HepG2 (cell line): Measurements from ENCODE around the gene HHATL. TPM values are rescaled to one million over a fixed set of nuclear protein-coding genes. Genes with fewer than 3 reads are reported as not detected.

ENCODE experiments used
- ATAC-seq: fragments of 200-7000 bp; cut with Tn5 transposase; 3 replicates; pipeline ENCODE4 v1.9.1; 2020; ENCODE audit warnings: mild to moderate bottlenecking, moderate library complexity
- BruUV-seq: library from RNA; stranded (reverse); fragments of 400-500 nt; replicated peaks from 2 replicates; lab custom pipeline; 2021; lab: Mats Ljungman, UMichigan
- CTCF ChIA-PET: fragments of 300-600 bp; formaldehyde crosslinking; extraction: SDS; loops from one replicate; lab custom pipeline; 2021; ENCODE audit warnings: low total read pairs, inconsistent platforms, low intra/inter-chr PET ratio; lab: Yijun Ruan, JAX
- POLR2A ChIA-PET: fragments of 350-600 bp; sonication (Branson Sonifier 250); formaldehyde crosslinking; loops from one replicate; lab custom pipeline; 2020; ENCODE audit warnings: antibody characterized with exemption, inconsistent platforms; lab: Yijun Ruan, JAX
- DNase-seq: peaks from one replicate; pipeline ENCODE4 v3.0.0-alpha.2; 2015; ENCODE audit warnings: low spot score
- FAIRE-seq: peaks from 3 replicates; lab custom pipeline; 2011; peaks lifted over from hg19 to GRCh38; lab: Jason Lieb, UNC
- H2AFZ ChIP-seq: one replicate; pipeline ENCODE4 v1.6.1; 2011; ENCODE audit warnings: low read length, inconsistent platforms
- H3K27ac ChIP-seq: fragments of 300-600 bp; 3 replicates; pipeline ENCODE4 v1.8.0; 2011; ENCODE audit warnings: mixed run types, mild to moderate bottlenecking, mixed read lengths, low read length, inconsistent platforms; ENCODE audit not compliant: insufficient read depth; ENCODE audit errors: extremely low read length
- H3K27me3 ChIP-seq, 2 experiments: fragments of 200-600 bp in 1 of 2; 2 replicates in 1 of 2; 3 replicates in 1 of 2; pipeline versions ENCODE4 v1.6.0 to v1.8.0; 2011; ENCODE audit warnings: low read length in 2 of 2, mild to moderate bottlenecking in 2 of 2, moderate library complexity in 2 of 2, inconsistent platforms in 1 of 2; ENCODE audit not compliant: insufficient read depth in 2 of 2, control insufficient read depth in 1 of 2
- H3K36me3 ChIP-seq, 2 experiments: fragments of 200-600 bp in 1 of 2; replicated peaks in 1 of 2; 2 replicates in 1 of 2; 3 replicates in 1 of 2; pipeline versions ENCODE4 v1.5.1 to v1.8.0; 2011; ENCODE audit warnings: low read length in 2 of 2, inconsistent platforms in 1 of 2; ENCODE audit not compliant: insufficient read depth in 2 of 2, control insufficient read depth in 1 of 2
- H3K4me1 ChIP-seq: 2 replicates; pipeline ENCODE4 v1.5.1; 2012; ENCODE audit warnings: low read length, inconsistent platforms; ENCODE audit not compliant: insufficient read depth
- H3K4me2 ChIP-seq: 2 replicates; pipeline ENCODE4 v1.6.0; 2011; ENCODE audit warnings: low read depth, low read length, inconsistent platforms
- H3K4me3 ChIP-seq, 3 experiments: fragments of 200-600 bp in 1 of 3; sonication (generic), shearing (Covaris generic) in 1 of 3; replicated peaks in 1 of 3; 2 replicates each; pipeline ENCODE4 v1.5.1; 2011 to 2016; ENCODE audit warnings: low read length in 3 of 3, inconsistent platforms in 2 of 3, low read depth in 2 of 3, mild to moderate bottlenecking in 2 of 3, control low read depth in 1 of 3, mixed read lengths in 1 of 3; ENCODE audit not compliant: insufficient read depth in 1 of 3
- H3K79me2 ChIP-seq: one replicate; pipeline ENCODE4 v1.6.1; 2011; ENCODE audit warnings: low read length, inconsistent platforms; ENCODE audit not compliant: insufficient read depth
- H3K9ac ChIP-seq: 2 replicates; pipeline ENCODE4 v1.6.0; 2011; ENCODE audit warnings: mild to moderate bottlenecking, low read depth, low read length, inconsistent platforms; ENCODE audit not compliant: insufficient read depth
- H3K9me3 ChIP-seq: 2 replicates; pipeline ENCODE4 v1.5.1; 2012; ENCODE audit warnings: mild to moderate bottlenecking, low read length
- H4K20me1 ChIP-seq: 2 replicates; pipeline ENCODE4 v1.6.0; 2011; ENCODE audit warnings: inconsistent platforms, mild to moderate bottlenecking, low read length, moderate library complexity; ENCODE audit not compliant: insufficient read depth
- ARID4A ChIP-seq: sonication (generic); formaldehyde crosslinking; IDR thresholded peaks from 2 replicates; pipeline ENCODE4 v1.5.0; 2020; ENCODE audit warnings: mild to moderate bottlenecking, missing genetic modification reagents, borderline replicate concordance
- KDM1A ChIP-seq: IDR thresholded peaks from 2 replicates; pipeline ENCODE4 v1.6.1; 2016; ENCODE audit warnings: missing compliant biosample characterization
- NCOA2 ChIP-seq: sonication (generic); formaldehyde crosslinking; IDR thresholded peaks from 2 replicates; pipeline ENCODE4 v1.8.0; 2022; ENCODE audit warnings: inconsistent platforms
- RBAK ChIP-seq: sonication (generic); formaldehyde crosslinking; IDR thresholded peaks from 2 replicates; pipeline ENCODE4 v1.5.1; 2020; ENCODE audit warnings: mild to moderate bottlenecking, missing genetic modification reagents
- RCOR2 ChIP-seq: IDR thresholded peaks from 2 replicates; pipeline ENCODE4 v1.6.1; 2016; ENCODE audit warnings: missing biosample characterization, missing genetic modification reagents
- SNAI1 ChIP-seq: sonication (generic); formaldehyde crosslinking; IDR thresholded peaks from 2 replicates; pipeline ENCODE4 v1.5.0; 2020; ENCODE audit warnings: mild to moderate bottlenecking, missing genetic modification reagents, borderline replicate concordance
- SP5 ChIP-seq: IDR thresholded peaks from 2 replicates; pipeline ENCODE4 v1.6.1; 2016; ENCODE audit warnings: low read depth, borderline replicate concordance
- TFE3 ChIP-seq: IDR thresholded peaks from 2 replicates; pipeline ENCODE4 v1.6.1; 2016
- ZBTB46 ChIP-seq: sonication (generic); formaldehyde crosslinking; IDR thresholded peaks from 2 replicates; pipeline ENCODE4 v1.4.0; 2020; ENCODE audit warnings: mild to moderate bottlenecking, missing genetic modification reagents, borderline replicate concordance
- ZFP36L1 ChIP-seq: sonication (generic); formaldehyde crosslinking; IDR thresholded peaks from 2 replicates; pipeline ENCODE4 v1.8.0; 2022; ENCODE audit warnings: mild to moderate bottlenecking, missing genetic modification reagents, moderate library complexity
- ZNF18 ChIP-seq: sonication (generic); formaldehyde crosslinking; IDR thresholded peaks from 2 replicates; pipeline ENCODE4 v1.8.0; 2022; ENCODE audit warnings: mild to moderate bottlenecking, missing genetic modification reagents; ENCODE audit not compliant: insufficient replicate concordance
- ZNF770 ChIP-seq: sonication (generic); formaldehyde crosslinking; IDR thresholded peaks from 2 replicates; pipeline ENCODE4 v1.5.0; 2020; ENCODE audit warnings: mild to moderate bottlenecking, missing genetic modification reagents
- WGBS: methylation state at CpG from one replicate; pipeline ENCODE4 v1.1.6; 2017; ENCODE audit warnings: low lambda C conversion rate; 5-methylcytosine and 5-hydroxymethylcytosine counted together
- in situ Hi-C: cut with HindIII; loops from 2 replicates; pipeline ENCODE4 v1.10.0; 2017; ENCODE audit warnings: low pct_unique_long_range_greater_than_20kb; ENCODE audit not compliant: extremely low pct_ligation_motif_present
- intact Hi-C: fragments of 100-400 bp; cut with micrococcal nuclease; formaldehyde crosslinking; loops from one replicate; pipeline ENCODE4 v1.10.0; 2022; ENCODE audit not compliant: unreplicated experiment
- polyA plus RNA-seq, 8 experiments: library from polyadenylated mRNA; depleted of rRNA in 3 of 8; stranded (reverse) in 7 of 8; unstranded in 1 of 8; fragments of >200 nt; fragmentation: Illumina TruSeq in 4 of 8; extraction: Trizol in 4 of 8; gene quantifications; 2 replicates each; pipeline versions ENCODE4 v1.2.1 to v1.2.3, GENCODE V29; 2011 to 2016; ENCODE audit warnings: low read depth in 4 of 8, missing spikeins in 1 of 8, mixed read lengths in 1 of 8; ENCODE audit not compliant: insufficient read depth in 1 of 8
- total RNA-seq, 5 experiments: library from RNA; depleted of rRNA; stranded (reverse); fragments of >200 nt; fragmentation: Illumina TruSeq; extraction: Trizol; gene quantifications; 2 replicates each; pipeline ENCODE4 v1.2.3, GENCODE V29; 2016; ENCODE audit warnings: low read depth in 1 of 5

Gene HHATL
- total and polyA plus RNA-seq, 2 of the 13 experiments (the other 11 are each of a cell fraction or from before 2014, with no cell fraction given) = 0.26 TPM; not detected in 1

GRCh38 chr3:42728056-42728455 is 25.5 kb upstream of the HHATL start (continued):
- TF ChIP-seq ARID4A (CRISPR knock-in tag) (no peak), NCOA2 (CRISPR knock-in tag) (no peak), ZBTB46 (CRISPR knock-in tag) (no peak), SP5 (CRISPR knock-in tag) (no peak)

GRCh38 chr3:42725454-42725853 is 22.9 kb upstream of the HHATL start:
- DNase-seq = no peak
- no peak for FAIRE-seq
- 47% methylated on average over 2 of the region's 2 CpGs for WGBS
- Histone ChIP-seq H3K4me2 (no peak overlapping the region), H3K27ac (no peak overlapping the region), H3K4me3 (no peak overlapping the region), H3K27me3 (no peaks in the 10 kb centered on the region), H3K79me2 (no peaks in the 10 kb centered on the region), H3K4me1 (peaks cover 9% of the 10 kb centered on the region), H2AFZ (no peak overlapping the region), H4K20me1 (no peaks in the 10 kb centered on the region), H3K36me3 (no peaks in the 10 kb centered on the region), H3K9ac (no peak overlapping the region), H3K9me3 (no peaks in the 10 kb centered on the region)
- POLR2A ChIA-PET = no interaction called here
- no TSS peak for BruUV-seq
- no peak for ATAC-seq
- in situ Hi-C loops = no loop called here
- intact Hi-C loops = no loop called here
- CTCF ChIA-PET = no interaction called here
- no peak for TF ChIP-seq ZNF18 (CRISPR knock-in tag)
- no peak for TF ChIP-seq TFE3 (CRISPR knock-in tag)
- no peak for TF ChIP-seq KDM1A (CRISPR knock-in tag)
- no peak for TF ChIP-seq ZFP36L1
- TF ChIP-seq SNAI1 = no peak
- no peak for TF ChIP-seq RBAK (CRISPR knock-in tag)
- TF ChIP-seq RCOR2 (CRISPR knock-in tag) = no peak
- no peak for TF ChIP-seq ZNF770 (CRISPR knock-in tag)
